Measurements from ENCODE around the gene APOA1.

APOA1 gene

GRCh38 chr11:116792869-116793771 is 44.3 kb downstream of the APOA1 start:
- Histone ChIP-seq H3K27me3 (ENCODE audit: control insufficient read depth, insufficient read depth, low read length) (peaks cover 32% of the 10 kb centered on the region), H3K27ac (ENCODE audit: low read depth, low read length) (no peak overlapping the region)

GRCh38 chr11:116792144-116792868 is 45.1 kb downstream of the APOA1 start:
- H3K4me1 ChIP-seq (ENCODE audit: control insufficient read depth, insufficient read depth, low read length) = peaks cover 9% of the 10 kb centered on the region
- H3K9me3 ChIP-seq (ENCODE audit: control insufficient read depth, insufficient read depth, low read depth, low read length) = no peaks in the 10 kb centered on the region
- H3K4me3 ChIP-seq (ENCODE audit: low read depth, low read length) = no peak overlapping the region
- peaks cover 32% of the 10 kb centered on the region for H3K27me3 ChIP-seq (ENCODE audit: control insufficient read depth, insufficient read depth, low read length)
- H3K9ac ChIP-seq (ENCODE audit: low read length) = no peak overlapping the region
- no peak overlapping the region for H3K27ac ChIP-seq (ENCODE audit: low read depth, low read length)
- no peaks in the 10 kb centered on the region for H3K36me3 ChIP-seq (ENCODE audit: control insufficient read depth, insufficient read depth, low read length)

More at GRCh38 chr11:116792869-116793771, 44.3 kb downstream of the APOA1 start:
- no peak overlapping the region for H3K9ac ChIP-seq (ENCODE audit: low read length)
- no peak overlapping the region for H3K4me3 ChIP-seq (ENCODE audit: low read depth, low read length)
- no peaks in the 10 kb centered on the region for H3K9me3 ChIP-seq (ENCODE audit: control insufficient read depth, insufficient read depth, low read depth, low read length)
- peaks cover 9% of the 10 kb centered on the region for H3K4me1 ChIP-seq (ENCODE audit: control insufficient read depth, insufficient read depth, low read length)
- no peaks in the 10 kb centered on the region for H3K36me3 ChIP-seq (ENCODE audit: control insufficient read depth, insufficient read depth, low read length)

- peaks cover under 1% of the 10 kb centered on the region; the same call in 1 of the 2 replicates for H3K36me3 ChIP-seq (ENCODE audit: control insufficient read depth, insufficient read depth, low read length)
- 0 out of 2 replicates have a peak within 1 kb of the TSS, but pooled peaks have one; percentile 17 for H3K4me3 ChIP-seq (ENCODE audit: low read depth, low read length)
- no peaks in the 10 kb centered on the region for H3K9me3 ChIP-seq (ENCODE audit: control insufficient read depth, insufficient read depth, low read depth, low read length)
- no peak within 1 kb of the TSS for H3K27ac ChIP-seq (ENCODE audit: low read depth, low read length)
- H3K9ac ChIP-seq (ENCODE audit: low read length) = no peak within 1 kb of the TSS
- peaks cover 32% of the 10 kb centered on the region for H3K27me3 ChIP-seq (ENCODE audit: control insufficient read depth, insufficient read depth, low read length)
- H3K4me1 ChIP-seq (ENCODE audit: control insufficient read depth, insufficient read depth, low read length) = peaks cover 13% of the 10 kb centered on the region
These were observed 45.6 kb downstream of the APOA1 start, which contains the start of gene APOA5 for GRCh38 chr11:116791813-116792143. TSS of gene APOA5 (minus strand) at chr11:116791879. CDS start at chr11:116791860, 19 bp downstream.

- H3K4me1 ChIP-seq (ENCODE audit: control insufficient read depth, insufficient read depth, low read length) = peaks cover 13% of the 10 kb centered on the region
- 0 out of 2 replicates have a peak overlapping the region, but pooled peaks have one; percentile 17 for H3K4me3 ChIP-seq (ENCODE audit: low read depth, low read length)
- H3K9ac ChIP-seq (ENCODE audit: low read length) = no peak overlapping the region
These were observed 46.2 kb downstream of the APOA1 start for GRCh38 chr11:116791002-116791812.

GRCh38 chr11:116790167-116791001 is 47.0 kb downstream of the APOA1 start:
- Histone ChIP-seq H3K27me3 (ENCODE audit: control insufficient read depth, insufficient read depth, low read length) (peaks cover 32% of the 10 kb centered on the region), H3K4me3 (ENCODE audit: low read depth, low read length) (no peak overlapping the region), H3K36me3 (ENCODE audit: control insufficient read depth, insufficient read depth, low read length) (peaks cover 14% of the 10 kb centered on the region), H3K9me3 (ENCODE audit: control insufficient read depth, insufficient read depth, low read depth, low read length) (no peaks in the 10 kb centered on the region), H3K4me1 (ENCODE audit: control insufficient read depth, insufficient read depth, low read length) (peaks cover 13% of the 10 kb centered on the region), H3K27ac (ENCODE audit: low read depth, low read length) (no peak overlapping the region), H3K9ac (ENCODE audit: low read length) (no peak overlapping the region)

More at GRCh38 chr11:116791002-116791812, 46.2 kb downstream of the APOA1 start:
- Histone ChIP-seq H3K36me3 (ENCODE audit: control insufficient read depth, insufficient read depth, low read length) (peaks cover 6% of the 10 kb centered on the region), H3K27ac (ENCODE audit: low read depth, low read length) (no peak overlapping the region), H3K27me3 (ENCODE audit: control insufficient read depth, insufficient read depth, low read length) (peaks cover 32% of the 10 kb centered on the region), H3K9me3 (ENCODE audit: control insufficient read depth, insufficient read depth, low read depth, low read length) (no peaks in the 10 kb centered on the region)

- no peak overlapping the region for H3K9ac ChIP-seq (ENCODE audit: low read length)
- H3K4me3 ChIP-seq (ENCODE audit: low read depth, low read length) = no peak overlapping the region
- H3K9me3 ChIP-seq (ENCODE audit: control insufficient read depth, insufficient read depth, low read depth, low read length) = no peaks in the 10 kb centered on the region
- peaks cover 28% of the 10 kb centered on the region for H3K36me3 ChIP-seq (ENCODE audit: control insufficient read depth, insufficient read depth, low read length)
- H3K27me3 ChIP-seq (ENCODE audit: control insufficient read depth, insufficient read depth, low read length) = peaks cover 32% of the 10 kb centered on the region
- H3K4me1 ChIP-seq (ENCODE audit: control insufficient read depth, insufficient read depth, low read length) = peaks cover 13% of the 10 kb centered on the region
- H3K27ac ChIP-seq (ENCODE audit: low read depth, low read length) = no peak overlapping the region
These were observed 48.4 kb downstream of the APOA1 start for GRCh38 chr11:116788975-116789374.

- peaks cover 13% of the 10 kb centered on the region for H3K4me1 ChIP-seq (ENCODE audit: control insufficient read depth, insufficient read depth, low read length)
- peaks cover 32% of the 10 kb centered on the region for H3K27me3 ChIP-seq (ENCODE audit: control insufficient read depth, insufficient read depth, low read length)
- no peak overlapping the region for H3K27ac ChIP-seq (ENCODE audit: low read depth, low read length)
These were observed 48.9 kb downstream of the APOA1 start for GRCh38 chr11:116788534-116788933.

GRCh38 chr11:116787786-116788486 is 49.5 kb downstream of the APOA1 start, which contains the start of gene ZPR1:
TSS of gene ZPR1 (minus strand) at chr11:116788023. CDS start at chr11:116787990, 33 bp downstream.
- Histone ChIP-seq H3K4me3 (ENCODE audit: low read depth, low read length) (peak within 1 kb of the TSS; percentile 95), H3K9ac (ENCODE audit: low read length) (peak within 1 kb of the TSS; percentile 66), H3K27ac (ENCODE audit: low read depth, low read length) (no peak within 1 kb of the TSS; the same call in 1 of the 2 replicates), H3K9me3 (ENCODE audit: control insufficient read depth, insufficient read depth, low read depth, low read length) (no peaks in the 10 kb centered on the region), H3K4me1 (ENCODE audit: control insufficient read depth, insufficient read depth, low read length) (peaks cover 13% of the 10 kb centered on the region), H3K36me3 (ENCODE audit: control insufficient read depth, insufficient read depth, low read length) (peaks cover 39% of the 10 kb centered on the region), H3K27me3 (ENCODE audit: control insufficient read depth, insufficient read depth, low read length) (peaks cover 32% of the 10 kb centered on the region)

More at GRCh38 chr11:116788534-116788933, 48.9 kb downstream of the APOA1 start:
- Histone ChIP-seq H3K4me3 (ENCODE audit: low read depth, low read length) (peak overlapping the region; percentile 95), H3K36me3 (ENCODE audit: control insufficient read depth, insufficient read depth, low read length) (peaks cover 33% of the 10 kb centered on the region), H3K9ac (ENCODE audit: low read length) (peak overlapping the region; percentile 66), H3K9me3 (ENCODE audit: control insufficient read depth, insufficient read depth, low read depth, low read length) (no peaks in the 10 kb centered on the region)

- Histone ChIP-seq H3K9ac (ENCODE audit: low read length) (peak overlapping the region; percentile 66), H3K9me3 (ENCODE audit: control insufficient read depth, insufficient read depth, low read depth, low read length) (no peaks in the 10 kb centered on the region), H3K4me1 (ENCODE audit: control insufficient read depth, insufficient read depth, low read length) (peaks cover 13% of the 10 kb centered on the region), H3K27ac (ENCODE audit: low read depth, low read length) (no peak overlapping the region; the same call in 1 of the 2 replicates), H3K36me3 (ENCODE audit: control insufficient read depth, insufficient read depth, low read length) (peaks cover 44% of the 10 kb centered on the region), H3K27me3 (ENCODE audit: control insufficient read depth, insufficient read depth, low read length) (peaks cover 32% of the 10 kb centered on the region), H3K4me3 (ENCODE audit: low read depth, low read length) (peak overlapping the region; percentile 95)
These were observed 50.0 kb downstream of the APOA1 start for GRCh38 chr11:116787436-116787785.
